GM19395 (cell line): ENCODE data around the gene ALDH3A2.
A peak's percentile ranks its signal among the peaks of the same experiment; 100 is the strongest.

Experiments
- ATAC-seq: cut with Tn5 transposase; IDR thresholded peaks from one replicate; pipeline ENCODE4 v1.9.1; 2021; ENCODE audit warnings: mild to moderate bottlenecking, moderate library complexity; ENCODE audit not compliant: unreplicated experiment

ALDH3A2 gene

DNA sequence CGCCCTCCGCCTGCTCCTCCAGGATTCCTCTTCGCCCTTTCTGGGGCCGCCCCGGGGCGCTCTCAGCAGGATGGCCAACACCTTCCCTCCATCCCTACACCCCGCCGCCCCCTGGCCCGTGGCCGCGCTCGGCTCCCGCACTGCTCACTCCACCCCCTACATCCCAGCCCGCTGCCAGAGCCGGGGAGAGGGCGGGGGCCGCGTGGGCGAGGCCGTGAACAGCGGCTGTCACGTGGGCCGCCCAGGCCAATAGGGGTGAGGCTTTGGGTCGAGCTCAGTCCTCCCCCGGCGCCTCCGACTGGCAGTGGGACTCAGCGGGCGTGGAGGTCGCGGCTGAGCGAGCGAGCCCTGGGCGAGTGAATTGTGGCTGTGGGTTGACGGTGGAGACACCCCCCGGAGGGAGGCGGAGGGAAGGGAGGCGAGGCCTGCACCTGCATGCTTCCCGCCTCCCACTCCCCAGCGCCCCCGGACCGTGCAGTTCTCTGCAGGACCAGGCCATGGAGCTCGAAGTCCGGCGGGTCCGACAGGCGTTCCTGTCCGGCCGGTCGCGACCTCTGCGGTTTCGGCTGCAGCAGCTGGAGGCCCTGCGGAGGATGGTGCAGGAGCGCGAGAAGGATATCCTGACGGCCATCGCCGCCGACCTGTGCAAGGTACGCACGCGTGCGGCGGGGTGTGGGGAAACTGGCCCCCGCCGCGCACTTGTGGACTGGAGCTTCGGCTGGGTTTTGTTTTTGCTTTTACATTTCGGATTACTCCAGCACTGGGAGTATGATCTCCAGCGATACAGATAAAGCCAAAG, at the start of gene ALDH3A2:
TSS of gene ALDH3A2 (plus strand) at position 277 of the 799 bp plus-strand sequence. CDS start at position 498, 221 bp downstream.
- peak; percentile 90 for ATAC-seq

DNA sequence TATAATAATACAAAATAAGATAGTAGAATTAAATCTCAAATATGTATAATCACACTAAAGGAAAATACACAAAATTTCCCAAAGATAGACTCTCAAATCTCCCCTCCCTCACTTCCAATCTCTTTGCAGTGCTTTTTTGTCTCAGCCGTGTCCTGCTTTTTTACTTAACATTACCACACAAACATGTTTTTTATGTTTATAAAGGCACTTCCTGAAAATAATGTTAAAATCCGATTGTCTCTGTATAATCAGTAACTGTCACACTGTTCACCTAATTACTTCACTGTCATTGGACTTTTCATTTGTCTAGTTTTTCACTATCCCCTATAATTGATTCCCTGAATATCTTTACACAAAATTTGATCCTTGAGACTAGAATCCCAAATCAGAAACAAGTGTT, 38.2 kb upstream of the ALDH3A2 start:
- no peak for ATAC-seq

DNA sequence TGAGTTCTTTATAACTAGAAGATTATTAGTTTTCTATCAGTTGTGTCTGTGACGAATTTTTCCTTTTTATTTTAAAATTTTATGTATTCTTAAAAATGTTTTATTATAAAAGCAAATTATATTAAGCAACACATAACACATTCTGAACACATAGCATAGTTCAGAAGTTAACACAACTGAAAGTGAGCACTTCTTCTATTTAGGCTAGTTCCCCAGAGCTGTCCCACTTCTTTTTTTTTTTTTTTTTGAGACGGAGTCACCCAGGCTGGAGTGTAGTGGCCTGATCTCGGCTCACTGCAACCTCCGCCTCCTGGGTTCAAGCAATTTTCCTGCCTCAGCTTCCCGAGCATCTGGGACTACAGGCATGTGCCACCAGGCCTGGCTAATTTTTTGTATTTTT, 37.7 kb upstream of the ALDH3A2 start:
- no peak for ATAC-seq

GRCh38 chr17:19613979-19614378, 34.6 kb upstream of the ALDH3A2 start:
- ATAC-seq = no peak

GRCh38 chr17:19614900-19615299, 33.7 kb upstream of the ALDH3A2 start:
- ATAC-seq = no peak

- no peak for ATAC-seq
These were observed 30.5 kb upstream of the ALDH3A2 start for GRCh38 chr17:19618015-19618414.

DNA sequence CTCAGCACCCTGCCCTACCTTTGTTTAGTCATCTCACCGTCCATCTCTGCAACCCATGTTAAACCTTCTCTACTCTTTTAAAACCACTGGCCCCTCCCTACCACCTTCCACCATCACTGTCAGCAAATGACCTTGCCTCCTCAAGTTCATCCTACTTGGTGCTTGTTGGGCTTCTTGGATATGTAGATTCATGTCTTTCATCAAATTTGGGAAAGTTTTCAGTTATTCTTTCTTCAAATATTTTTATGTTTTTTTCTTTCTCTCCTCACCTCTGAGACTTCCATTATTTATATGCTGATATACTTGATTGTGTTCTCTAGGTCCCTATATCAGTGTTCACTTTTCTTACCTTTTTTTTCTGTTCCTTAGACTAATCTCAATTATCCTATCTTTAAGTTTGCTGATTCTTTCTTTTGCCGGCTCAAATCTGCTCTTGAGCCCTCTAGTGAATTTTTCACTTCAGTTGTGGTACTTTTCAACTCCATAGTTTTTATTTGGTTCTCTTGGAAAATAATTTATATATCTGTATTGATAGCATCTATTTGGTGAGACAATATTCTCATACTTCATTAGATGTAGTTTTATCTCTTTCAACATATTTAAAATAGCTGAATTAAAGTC, 28.7 kb upstream of the ALDH3A2 start:
- no peak for ATAC-seq

DNA sequence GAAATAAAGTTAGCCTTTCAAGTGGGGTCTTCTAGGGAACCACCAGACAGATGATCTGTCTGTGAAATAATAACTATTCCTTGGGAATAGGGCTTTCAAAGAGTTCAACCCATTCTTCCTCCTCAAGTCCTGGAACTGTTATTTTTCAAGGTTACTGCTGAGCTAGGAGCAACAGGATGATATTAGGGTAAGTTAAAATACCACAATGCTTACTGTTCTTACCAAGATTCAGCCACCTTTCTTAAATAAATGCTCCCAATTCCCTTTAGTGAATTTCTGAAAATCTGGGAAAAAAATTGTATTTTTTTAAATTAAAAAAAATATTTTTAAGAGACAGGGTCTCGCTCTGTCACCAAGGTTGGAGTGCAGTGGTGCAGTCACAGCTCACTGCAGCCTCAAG, 26.9 kb upstream of the ALDH3A2 start:
- ATAC-seq = no peak

- no peak for ATAC-seq
These were observed 22.5 kb upstream of the ALDH3A2 start for GRCh38 chr17:19626079-19626478.

DNA sequence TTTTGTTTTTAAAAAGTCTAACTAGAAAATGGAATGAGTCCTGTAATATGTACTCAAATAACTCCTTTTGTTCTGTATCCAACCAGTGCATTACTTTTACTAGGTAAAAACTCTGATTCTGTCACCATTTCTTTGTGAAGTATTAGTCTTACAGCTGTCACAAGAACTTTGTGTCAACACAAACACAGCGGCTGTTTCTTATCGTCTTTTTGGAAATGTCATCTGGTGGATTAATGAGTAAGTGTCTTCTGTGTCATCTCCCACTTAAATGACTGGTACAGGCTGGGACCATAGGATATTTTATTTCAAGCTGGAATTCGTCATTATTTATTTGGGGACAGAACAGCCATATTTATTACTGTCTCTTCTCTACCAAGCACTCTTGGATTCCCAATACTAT, 19.1 kb upstream of the ALDH3A2 start:
- ATAC-seq = no peak

DNA sequence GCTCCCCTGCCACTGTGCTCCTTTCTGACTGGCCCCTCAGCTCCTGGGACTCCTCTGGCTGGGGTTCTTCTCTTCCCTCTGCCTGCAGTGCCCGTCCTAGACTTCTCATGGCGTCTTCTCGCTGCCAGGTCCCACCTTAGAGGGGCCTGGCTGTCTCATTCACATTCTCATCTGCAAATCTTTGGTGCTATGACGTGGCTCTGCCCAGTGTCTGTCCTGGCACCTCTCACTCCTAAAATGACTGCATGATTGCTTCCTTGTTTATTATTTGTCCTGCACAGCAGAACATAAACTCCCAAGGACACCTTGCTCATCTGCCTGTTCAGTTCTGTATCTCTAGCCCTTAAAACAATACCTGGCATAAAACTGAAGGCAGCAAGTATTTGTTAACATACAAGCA, 18.5 kb upstream of the ALDH3A2 start:
- no peak for ATAC-seq

- no peak for ATAC-seq
These were observed 17.9 kb upstream of the ALDH3A2 start for GRCh38 chr17:19630661-19631060.

DNA sequence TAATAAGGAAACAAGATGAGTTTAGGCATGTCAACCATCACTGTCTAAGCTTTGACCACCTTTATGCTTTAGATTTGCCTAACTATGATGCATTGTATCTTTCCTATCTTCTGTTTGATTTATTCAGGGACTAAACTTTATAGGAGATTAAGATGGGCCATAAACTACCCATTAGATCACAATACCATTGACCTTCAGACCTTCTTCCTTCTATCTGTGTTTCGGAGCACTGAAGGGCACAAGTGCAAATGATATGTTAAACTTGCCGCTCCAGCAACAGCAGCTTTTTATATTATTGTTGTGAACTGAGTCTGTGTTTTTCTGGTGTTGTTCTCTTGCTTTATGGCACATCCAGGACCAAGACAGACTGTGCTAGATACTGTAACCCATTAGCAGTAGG, 16.6 kb upstream of the ALDH3A2 start:
- no peak for ATAC-seq

- ATAC-seq = no peak
These were observed 6.7 kb upstream of the ALDH3A2 start for GRCh38 chr17:19641687-19642372.

GRCh38 chr17:19642373-19642893, 6.1 kb upstream of the ALDH3A2 start:
- no peak for ATAC-seq

DNA sequence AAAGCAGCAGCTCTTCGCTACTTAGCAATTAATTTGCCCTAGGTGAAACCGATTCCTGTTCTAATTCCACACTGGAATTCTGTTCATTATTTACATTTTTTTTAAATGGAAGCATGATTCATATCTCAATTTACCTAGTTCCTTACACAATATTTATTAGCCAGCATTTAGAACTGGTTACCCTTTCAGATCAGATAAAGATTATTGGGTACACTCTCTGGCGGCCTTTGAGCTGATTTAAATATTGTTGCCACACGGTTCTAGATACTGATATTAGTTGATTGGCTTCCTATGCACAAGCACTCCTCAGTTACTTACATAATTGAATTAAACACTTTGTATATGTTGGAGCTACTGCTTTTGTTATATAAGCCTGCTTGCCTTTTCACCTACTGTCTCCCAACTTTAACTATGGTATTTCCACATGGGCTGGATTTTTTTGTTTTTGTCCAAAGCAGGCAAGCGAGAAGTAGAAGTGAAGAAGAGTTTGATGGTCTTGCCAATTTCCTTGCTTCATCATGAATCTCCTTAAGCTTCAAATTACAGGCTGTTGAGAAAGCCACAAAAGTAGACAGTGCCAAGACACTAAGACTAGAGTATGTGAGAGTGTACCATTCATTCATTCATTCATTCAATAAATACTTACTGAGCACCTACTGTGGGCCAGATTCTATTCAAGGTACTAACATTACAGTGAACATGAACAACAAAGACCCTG, 3.9 kb upstream of the ALDH3A2 start:
- ATAC-seq = no peak

DNA sequence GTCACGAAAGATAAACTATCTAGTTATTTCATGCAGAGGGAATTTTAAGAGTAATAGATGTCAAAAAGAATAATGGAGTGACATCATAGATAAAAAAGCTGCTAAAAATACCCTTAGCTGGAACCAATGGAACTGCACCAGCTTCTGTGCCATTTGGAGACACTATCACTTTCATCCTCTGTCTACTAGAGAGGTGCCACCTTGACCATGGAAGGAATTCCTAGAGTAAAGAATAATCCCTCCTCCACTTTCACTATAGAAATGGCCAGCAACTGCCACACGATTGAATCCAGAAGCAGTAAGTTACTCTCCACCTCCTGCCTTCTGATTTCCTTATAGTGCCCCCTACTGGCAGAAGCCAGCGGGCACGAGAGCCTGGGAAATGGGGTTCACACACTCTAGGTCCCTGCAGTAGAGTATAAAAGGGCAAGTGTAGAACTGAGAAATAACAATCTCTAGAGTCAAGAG, 2.8 kb upstream of the ALDH3A2 start:
- ATAC-seq = no peak

DNA sequence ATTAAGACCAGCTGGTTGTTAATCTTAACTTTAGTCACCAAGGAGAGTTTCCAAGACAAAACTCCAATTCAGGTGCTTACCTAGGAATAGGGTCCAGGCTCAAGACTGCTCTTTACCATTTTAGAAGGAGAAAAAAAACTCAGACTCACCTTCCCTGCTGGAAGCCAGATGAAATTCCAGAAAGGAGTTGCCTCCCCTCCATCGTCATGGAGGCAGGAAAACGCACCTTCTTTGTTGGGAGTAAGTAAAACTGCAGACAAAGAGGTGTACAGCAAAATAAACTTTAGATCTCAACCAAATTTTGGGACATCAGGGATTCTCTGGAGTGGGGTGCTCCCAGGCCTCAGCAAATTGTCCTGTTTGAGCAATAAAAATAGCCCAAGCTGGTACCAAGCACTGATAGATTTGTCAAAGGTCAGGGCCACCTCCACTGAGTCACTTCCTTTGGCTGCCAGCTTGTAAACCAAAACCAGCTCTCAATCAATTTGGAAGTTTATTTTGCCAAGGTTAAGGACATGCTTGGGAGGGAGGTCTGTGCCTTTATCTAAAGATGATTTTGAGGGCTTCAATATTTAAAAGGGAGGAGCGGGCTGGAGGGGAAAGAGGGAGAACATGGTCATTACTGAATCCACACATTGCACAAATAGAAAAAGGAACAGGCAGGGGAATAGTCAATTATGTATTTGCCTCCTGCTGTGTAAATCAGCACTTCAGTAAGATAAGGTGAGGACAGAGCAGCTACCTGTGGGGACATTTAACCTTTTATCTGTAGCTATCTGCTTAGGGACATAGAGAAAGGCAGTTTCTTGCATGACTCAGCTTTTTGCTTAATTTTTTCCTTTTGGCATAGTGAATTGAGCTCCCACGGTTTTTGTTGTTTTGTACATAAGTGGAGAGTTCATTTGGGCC, 1.5 kb upstream of the ALDH3A2 start:
- ATAC-seq = no peak

- peak; percentile 47 for ATAC-seq
These were observed 665 bp upstream of the ALDH3A2 start for GRCh38 chr17:19647697-19648474.
